Measurements from ENCODE around the gene MRRF.
"Not testable (repeated sequence)": the region's sequence is repeated elsewhere in the genome, so short reads cannot be mapped to it uniquely, and the experiment has no call there.

MRRF gene

GRCh38 chr9:122277285-122277897, 12.7 kb downstream of the MRRF start:
- DNase-seq, result no peak

- DNase-seq, result no peak
These were observed 16.7 kb downstream of the MRRF start for GRCh38 chr9:122281368-122281767.

- no peak for DNase-seq
These were observed 22.1 kb downstream of the MRRF start for GRCh38 chr9:122286764-122287163.

- DNase-seq, result no peak
These were observed 22.6 kb downstream of the MRRF start for GRCh38 chr9:122287214-122287720.

- no peak for DNase-seq
These were observed 26.8 kb downstream of the MRRF start for GRCh38 chr9:122291458-122291857.

GRCh38 chr9:122294531-122294930, 29.8 kb downstream of the MRRF start:
- DNase-seq, result no peak

GRCh38 chr9:122297512-122297911, 32.8 kb downstream of the MRRF start:
- DNase-seq, result no peak

- no peak for DNase-seq
These were observed 37.8 kb downstream of the MRRF start for GRCh38 chr9:122302237-122303093.

GRCh38 chr9:122307061-122307460, 42.4 kb downstream of the MRRF start:
- DNase-seq, result no peak

GRCh38 chr9:122307925-122308324, 43.2 kb downstream of the MRRF start:
- DNase-seq, result no peak

- DNase-seq, result no peak
These were observed 45.2 kb downstream of the MRRF start for GRCh38 chr9:122309861-122310260.

GRCh38 chr9:122314165-122314564, 49.5 kb downstream of the MRRF start:
- no peak for DNase-seq

- DNase-seq, result no peak
These were observed 50.9 kb downstream of the MRRF start for GRCh38 chr9:122315534-122315933.

GRCh38 chr9:122318284-122318683, 53.6 kb downstream of the MRRF start:
- no peak for DNase-seq

GRCh38 chr9:122320413-122320881, 55.8 kb downstream of the MRRF start:
- no peak for DNase-seq

GRCh38 chr9:122322553-122322952, 57.9 kb downstream of the MRRF start:
- DNase-seq, result no peak

GRCh38 chr9:122324665-122325064, 60.0 kb downstream of the MRRF start:
- not testable (repeated sequence) for DNase-seq

- no peak for DNase-seq
These were observed 60.4 kb downstream of the MRRF start for GRCh38 chr9:122325124-122325523.

GRCh38 chr9:122327175-122327574, 62.5 kb downstream of the MRRF start:
- no peak for DNase-seq

- DNase-seq, result no peak
These were observed 64.9 kb downstream of the MRRF start for GRCh38 chr9:122329597-122329996.

GRCh38 chr9:122330466-122330865, 65.8 kb downstream of the MRRF start:
- DNase-seq, result not testable (repeated sequence)

GRCh38 chr9:122331523-122331927, 66.8 kb downstream of the MRRF start:
- DNase-seq, result no peak

GRCh38 chr9:122332083-122332482, 67.4 kb downstream of the MRRF start:
- no peak for DNase-seq

GRCh38 chr9:122332644-122333043, 68.0 kb downstream of the MRRF start:
- no peak for DNase-seq

Data from activated naive CD4-positive, alpha-beta T cell treated with Interleukin-2 at 50 U/mL for 16 hours (primary cell).